ENCODE data around the gene NEK9.
"Not testable (repeated sequence)": the region's sequence is repeated elsewhere in the genome, so short reads cannot be mapped to it uniquely, and the experiment has no call there.

The NEK9 gene

DNA sequence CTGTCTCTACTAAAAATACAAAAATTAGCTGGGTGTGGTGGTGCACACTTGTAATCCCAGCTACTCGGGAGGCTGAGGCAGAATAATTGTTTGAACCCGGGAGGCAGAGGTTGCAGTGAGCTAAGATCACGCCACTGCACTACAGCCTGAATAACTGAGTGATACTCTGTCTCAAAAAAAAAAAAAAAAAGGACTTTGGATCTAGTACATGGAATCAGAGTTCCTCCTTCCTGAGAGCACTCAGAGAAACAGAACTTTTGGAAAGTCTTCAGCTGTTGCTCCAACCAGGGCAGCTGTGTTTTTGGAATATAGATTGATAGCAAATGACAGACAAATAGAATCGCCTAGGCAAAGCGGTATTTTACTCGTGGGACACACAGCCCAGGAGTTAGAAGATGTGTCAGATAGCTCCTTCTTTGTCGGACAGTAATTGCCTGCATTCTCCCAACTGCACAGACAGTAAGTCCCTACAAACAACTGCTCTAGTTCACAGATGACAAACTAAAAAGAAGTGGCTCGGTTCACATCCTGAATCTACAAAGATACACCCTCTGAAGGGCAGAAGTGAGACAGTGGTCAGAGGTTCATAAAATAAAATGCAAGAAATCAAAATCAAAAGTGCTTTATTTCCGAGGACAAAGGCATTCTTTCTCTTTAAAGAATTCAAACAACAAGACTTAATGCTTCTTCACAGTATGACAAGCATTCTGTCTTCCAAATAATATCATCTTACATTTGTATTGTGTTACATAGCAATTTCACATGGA, 17.1 kb upstream of the NEK9 start:
- DNase-seq, result no peak

DNA sequence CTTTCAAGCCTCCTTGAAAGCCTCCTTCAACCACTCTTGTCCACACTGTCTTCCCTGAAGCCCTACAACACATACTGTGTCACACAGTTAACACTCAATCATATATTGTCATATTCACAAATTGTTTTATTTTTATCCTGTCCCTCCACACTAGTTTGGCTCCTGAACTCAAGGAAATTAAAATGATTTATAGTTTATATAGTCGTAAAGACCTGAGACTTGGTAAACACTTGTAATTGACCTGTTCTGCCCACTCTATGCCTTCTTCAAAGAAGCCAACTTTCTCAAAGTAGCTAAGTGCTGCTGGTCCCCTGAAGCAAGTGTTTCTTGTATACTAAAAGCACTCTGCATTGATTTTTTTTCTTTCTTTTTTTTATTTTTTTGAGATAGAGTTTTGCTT, 15.6 kb upstream of the NEK9 start:
- DNase-seq, result no peak

GRCh38 chr14:75141967-75142366, 15.1 kb upstream of the NEK9 start:
- DNase-seq, result peak; percentile 35

GRCh38 chr14:75141062-75141461, 14.2 kb upstream of the NEK9 start:
- DNase-seq, result no peak

DNA sequence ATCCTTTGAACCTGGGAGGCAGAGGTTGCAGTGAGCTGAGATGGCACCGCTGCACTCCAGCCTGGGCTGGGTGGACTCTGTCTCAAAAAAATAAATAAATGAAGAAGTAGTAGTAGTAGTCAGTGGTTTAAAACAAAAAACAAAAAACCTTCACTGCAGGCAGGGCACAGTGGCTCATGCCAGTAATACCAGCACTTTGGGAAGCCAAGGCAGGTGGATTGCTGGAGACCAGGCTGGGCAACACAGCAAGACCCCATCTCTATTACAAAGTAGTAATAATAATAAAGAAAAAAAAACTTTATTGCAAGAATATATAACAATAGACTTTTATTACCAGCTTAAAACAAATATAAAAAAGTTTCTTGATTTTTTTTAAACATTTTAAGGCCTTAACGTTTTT, 13.8 kb upstream of the NEK9 start:
- no peak for DNase-seq

DNA sequence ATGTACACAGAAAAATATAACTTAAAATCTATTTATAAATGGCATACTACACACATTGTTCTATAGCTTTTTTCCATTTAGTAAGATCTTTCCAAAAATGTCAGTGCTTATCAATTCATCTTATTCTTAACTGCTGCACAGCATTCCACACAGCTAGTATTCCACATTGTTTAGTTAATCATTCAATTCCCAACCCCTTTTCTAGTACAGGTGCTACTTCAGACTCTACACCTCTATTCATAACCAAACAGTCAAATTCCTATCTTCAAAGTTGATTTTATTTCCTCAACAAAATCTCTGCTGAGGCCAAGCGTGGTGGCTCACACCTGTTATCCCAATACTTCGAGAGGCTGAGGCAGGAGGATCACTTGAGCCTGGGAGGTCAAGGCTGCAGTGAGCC, 12.3 kb upstream of the NEK9 start:
- no peak for DNase-seq

- DNase-seq, result no peak
Observed at GRCh38 chr14:75138492-75138891, 11.6 kb upstream of the NEK9 start.

- DNase-seq, result no peak
Observed at GRCh38 chr14:75134644-75135043, 7.8 kb upstream of the NEK9 start.

DNA sequence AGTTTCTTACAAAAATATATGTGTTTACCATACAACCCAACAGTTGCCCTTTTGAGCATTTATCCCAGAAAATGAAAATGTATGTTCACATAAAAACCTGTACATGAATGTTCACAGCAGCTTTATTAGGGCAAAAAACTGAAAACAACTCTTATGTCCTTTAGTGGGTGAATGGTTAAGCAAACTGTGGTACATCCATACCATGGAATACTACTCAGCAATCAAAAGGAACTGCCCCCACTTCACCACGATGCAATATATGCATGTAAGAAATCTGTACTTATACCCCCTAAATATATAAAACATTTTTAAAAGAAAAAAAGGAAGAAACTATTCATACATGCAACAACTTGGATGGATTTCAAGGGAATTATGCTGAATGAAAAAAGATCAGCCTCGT, 6.7 kb upstream of the NEK9 start:
- DNase-seq, result no peak

- peak; percentile 71 for DNase-seq
Observed at GRCh38 chr14:75132382-75133086, 5.7 kb upstream of the NEK9 start.

GRCh38 chr14:75128596-75128990, 1.7 kb upstream of the NEK9 start:
- no peak for DNase-seq

DNA sequence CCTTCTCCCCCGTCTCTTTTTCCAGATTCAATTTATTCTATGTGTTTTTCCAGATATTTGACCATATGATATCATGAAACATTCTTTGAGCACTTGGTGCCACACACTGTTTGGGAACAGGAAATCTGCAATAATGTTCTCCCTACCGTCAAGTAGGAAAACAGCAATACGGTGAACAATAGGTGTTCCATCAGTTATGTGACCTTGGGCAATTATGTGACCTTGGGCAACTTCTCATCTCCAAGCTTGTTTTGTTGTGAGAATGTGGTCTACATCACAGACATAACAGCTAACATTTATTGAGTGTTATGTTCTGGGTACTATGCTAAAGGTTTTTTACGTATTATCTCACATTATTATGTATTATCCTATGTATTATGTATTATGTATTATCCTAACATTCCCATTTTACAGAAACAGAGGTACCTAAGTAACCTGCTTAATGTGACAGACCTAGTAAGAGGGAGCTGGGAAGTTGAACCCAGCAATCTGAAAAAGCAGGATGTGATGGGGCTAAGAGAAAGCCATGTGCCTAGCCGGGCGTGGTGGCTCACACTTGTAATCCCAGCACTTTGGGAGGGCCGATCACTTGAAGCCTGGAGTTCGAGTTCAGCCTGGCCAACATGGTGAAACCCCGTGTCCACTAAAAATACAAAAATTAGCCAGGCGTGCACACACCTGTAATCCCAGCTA, 1.2 kb upstream of the NEK9 start:
- no peak for DNase-seq

DNA sequence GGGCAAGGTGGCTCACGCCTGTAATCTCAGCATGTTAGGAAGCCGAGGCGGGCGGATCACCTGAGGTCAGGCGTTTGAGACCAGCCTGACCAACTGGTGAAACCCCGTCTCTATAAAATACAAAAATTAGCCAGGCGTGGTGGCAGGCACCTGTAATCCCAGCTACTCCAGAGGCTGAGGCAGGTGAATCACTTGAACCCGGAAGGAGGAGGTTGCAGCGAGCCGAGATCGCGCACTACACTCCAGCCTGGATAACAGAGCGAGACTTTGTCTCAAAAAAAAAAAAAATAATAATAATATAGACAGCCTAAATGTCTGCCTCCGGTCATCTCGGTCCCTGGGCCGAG, 599 bp upstream of the NEK9 start:
- DNase-seq, result not testable (repeated sequence)

GRCh38 chr14:75126121-75126544, 715 bp downstream of the NEK9 start:
- DNase-seq, result peak; percentile 27

GRCh38 chr14:75125617-75126016, 1.2 kb downstream of the NEK9 start:
- no peak for DNase-seq

- DNase-seq, result peak; percentile 15
Observed at GRCh38 chr14:75123991-75124390, 2.9 kb downstream of the NEK9 start.

- DNase-seq, result no peak
Observed at GRCh38 chr14:75121552-75121951, 5.3 kb downstream of the NEK9 start.

DNA sequence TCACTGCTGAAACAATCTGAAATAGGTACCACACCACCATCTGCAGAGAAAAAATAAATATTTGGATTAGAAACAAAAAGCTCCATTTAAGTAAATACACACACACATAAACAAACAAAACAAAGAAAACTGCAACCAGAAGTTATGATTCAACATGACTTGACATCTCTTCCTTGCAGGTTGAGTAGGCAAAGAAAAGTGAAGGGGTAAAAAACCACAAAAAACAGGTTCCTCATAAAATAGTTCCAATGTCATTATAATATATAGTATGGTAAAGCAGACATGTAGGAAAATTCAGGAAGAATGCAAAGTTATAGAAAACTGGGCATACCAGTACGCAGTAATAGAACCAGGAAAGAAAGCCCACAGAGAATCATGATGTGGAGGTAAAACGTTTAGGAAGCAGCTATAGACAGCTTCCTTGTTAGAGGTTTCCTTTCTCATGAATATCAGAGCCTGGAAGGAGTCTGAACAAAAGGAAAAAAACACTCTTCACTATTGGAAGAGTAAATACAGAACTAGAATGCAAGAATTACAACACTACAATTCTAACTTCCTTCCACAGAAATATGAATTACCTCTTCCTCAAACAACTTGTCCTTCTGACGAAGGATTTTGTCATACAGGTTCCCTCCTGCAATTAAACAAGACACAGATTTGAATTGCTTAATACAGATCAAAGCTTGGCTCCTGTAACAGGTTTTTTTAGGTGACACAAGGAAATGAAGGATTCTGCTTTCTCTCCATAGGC, 6.1 kb downstream of the NEK9 start:
- no peak for DNase-seq

DNA sequence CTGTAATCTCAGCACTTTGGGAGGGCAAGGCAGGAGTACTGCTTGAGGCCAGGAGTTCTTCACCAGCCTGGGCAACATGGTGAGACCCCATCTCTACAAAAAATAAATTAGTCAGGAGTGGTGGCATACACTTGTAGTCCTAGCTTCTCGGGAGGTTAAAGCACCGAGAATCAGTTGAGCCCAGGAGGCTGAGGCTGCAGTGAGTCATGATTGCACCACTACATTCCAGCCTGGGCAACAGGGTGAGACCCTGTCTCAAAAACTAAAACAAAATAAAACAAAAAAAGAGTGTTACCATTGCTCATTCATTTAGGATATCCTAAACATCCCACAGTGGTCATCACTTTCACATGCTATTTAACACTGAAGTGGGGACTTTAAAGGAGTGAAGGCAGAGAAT, 7.8 kb downstream of the NEK9 start:
- no peak for DNase-seq

- no peak for DNase-seq
Observed at GRCh38 chr14:75113932-75114539, 12.8 kb downstream of the NEK9 start.

GRCh38 chr14:75109877-75110276, 17.0 kb downstream of the NEK9 start:
- no peak for DNase-seq

- DNase-seq, result no peak
Observed at GRCh38 chr14:75107186-75107585, 19.7 kb downstream of the NEK9 start.

DNA sequence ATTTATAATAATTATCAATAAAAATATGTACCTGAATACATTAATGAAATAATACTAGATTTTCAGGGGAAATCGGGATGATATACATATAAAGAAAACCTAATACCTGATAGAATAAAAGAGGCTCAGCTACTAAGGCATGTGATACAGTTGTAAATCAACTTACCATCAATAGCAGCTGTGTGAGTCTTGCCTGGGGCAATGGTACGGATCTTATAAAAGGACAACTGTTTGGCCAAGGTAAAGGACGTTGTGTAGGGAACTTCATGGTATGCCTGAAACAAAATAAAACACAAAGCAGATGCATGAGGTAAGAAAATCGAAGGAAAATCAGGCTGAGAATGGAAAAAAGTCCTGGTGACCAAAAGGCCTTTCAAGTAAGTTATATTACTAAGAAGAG, 25.4 kb downstream of the NEK9 start:
- no peak for DNase-seq

All from central memory CD4-positive, alpha-beta T cell (primary cell).